IMR-90 (cell line): ENCODE data around the gene RHO.

Source experiments
- CTCF ChIP-seq: conservative IDR thresholded peaks from 2 replicates; pipeline ENCODE4 v1.5.1; 2012; ENCODE audit warnings: mild to moderate bottlenecking, low read depth, low read length, improper control_type of control experiment
- RFX5 ChIP-seq: IDR thresholded peaks from 2 replicates; pipeline ENCODE4 v1.8.0; 2012; ENCODE audit warnings: low read depth, mild to moderate bottlenecking, low read length, moderate library complexity

GRCh38 chr3:129530821-129531220 is 2.4 kb downstream of the RHO start:
- no peak for TF ChIP-seq CTCF
- no peak for TF ChIP-seq RFX5
